Inferior parietal cortex (tissue), 1 donor: Measurements from ENCODE around the gene ADGRG6.
A peak's percentile ranks its signal among the peaks of the same experiment; 100 is the strongest.
"Not testable (repeated sequence)": the region's sequence is repeated elsewhere in the genome, so short reads cannot be mapped to it uniquely, and the experiment has no call there.

Source experiments
- DNase-seq: peaks from one replicate; pipeline ENCODE4 v3.0.0-alpha.2; 2016; ENCODE audit errors: extremely low spot score

Gene ADGRG6

DNA sequence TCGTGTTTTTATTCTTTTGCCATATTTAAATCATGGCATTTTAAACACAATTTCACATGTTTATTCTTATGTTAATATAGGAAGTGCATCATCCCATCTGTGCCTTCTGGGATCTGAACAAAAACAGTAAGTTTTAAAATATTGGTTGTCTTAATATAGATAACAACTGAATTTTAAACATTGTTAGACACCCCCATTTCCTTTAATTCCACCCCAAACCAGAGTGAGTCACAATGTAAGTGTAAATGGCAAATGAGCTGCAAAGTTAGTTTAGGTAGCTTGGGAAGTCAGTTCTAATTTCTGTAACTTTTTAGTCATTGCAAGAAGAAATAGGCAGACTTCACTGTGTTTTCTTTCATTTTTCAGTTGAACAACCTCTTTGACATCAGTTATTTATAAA, 108.0 kb downstream of the ADGRG6 start:
- no peak for DNase-seq

DNA sequence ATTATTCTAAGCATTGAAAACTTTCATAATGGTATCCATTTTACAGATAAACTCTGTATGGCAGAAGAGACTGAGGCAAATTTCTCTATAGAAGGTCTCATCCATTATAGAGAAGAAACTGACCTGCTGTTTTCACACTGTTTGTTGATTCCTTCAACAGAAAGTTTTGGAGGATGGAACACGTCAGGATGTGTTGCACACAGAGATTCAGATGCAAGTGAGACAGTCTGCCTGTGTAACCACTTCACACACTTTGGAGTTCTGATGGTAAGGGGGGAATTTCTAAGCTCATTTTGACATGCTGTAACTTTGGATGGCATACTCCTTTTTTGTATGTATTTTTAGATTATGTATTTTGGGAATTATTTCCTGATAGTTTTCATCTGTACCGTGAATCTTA, 109.3 kb downstream of the ADGRG6 start:
- no peak for DNase-seq

DNA sequence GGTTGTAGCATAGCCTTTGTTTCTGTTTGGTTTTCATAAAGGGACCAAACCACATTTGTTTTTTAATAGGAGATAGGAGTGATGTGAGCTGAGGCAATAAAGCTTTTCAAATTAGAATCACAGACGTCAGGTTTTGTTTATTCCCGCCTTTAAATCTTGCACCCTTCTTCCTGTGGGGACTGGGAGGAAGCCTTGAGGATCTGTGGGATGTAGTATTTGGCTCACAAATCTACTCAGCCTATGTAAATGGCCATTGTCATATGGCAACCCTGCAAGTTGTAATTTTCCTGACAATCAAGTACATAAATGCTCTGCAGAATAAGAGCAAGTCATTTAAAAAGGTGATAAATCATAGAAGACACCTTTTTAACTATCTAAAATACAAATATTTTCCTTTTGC, 110.4 kb downstream of the ADGRG6 start:
- no peak for DNase-seq

DNA sequence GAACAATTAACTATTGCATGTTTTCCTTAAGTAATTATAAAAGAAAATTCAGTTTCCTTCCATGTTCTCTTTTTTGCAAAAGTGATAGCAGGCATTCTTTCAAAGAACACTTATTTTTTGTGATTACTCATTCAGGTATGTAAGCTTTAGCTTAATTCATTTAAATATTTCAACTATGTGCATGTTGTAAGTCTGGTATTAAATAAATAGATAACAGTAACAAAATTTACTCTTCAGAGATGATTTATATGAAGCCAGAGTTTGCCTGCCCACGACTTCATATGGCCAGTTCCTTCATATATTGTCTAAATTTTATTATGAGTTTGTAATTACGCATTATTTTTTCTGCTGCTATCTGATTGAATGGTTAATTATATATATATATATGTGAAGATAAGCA, 110.9 kb downstream of the ADGRG6 start:
- no peak for DNase-seq

DNA sequence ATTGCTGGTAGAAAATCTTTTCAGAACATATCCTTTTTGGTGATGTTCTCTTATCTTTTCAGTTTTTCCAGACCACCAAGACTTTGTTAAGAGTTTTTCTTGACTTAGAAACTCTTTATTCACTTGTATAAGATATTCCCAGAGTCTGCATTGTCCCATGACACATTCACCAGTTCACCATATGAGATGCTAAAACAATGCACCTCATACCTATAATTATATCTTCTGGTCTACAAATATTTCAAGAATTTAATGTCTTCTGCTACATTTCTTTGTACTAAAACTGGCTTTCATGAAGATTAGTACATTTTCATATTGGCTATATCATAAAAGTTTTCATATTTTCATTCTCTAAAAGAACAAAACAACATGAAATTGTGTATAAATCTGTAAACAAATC, 111.3 kb downstream of the ADGRG6 start:
- DNase-seq = no peak

DNA sequence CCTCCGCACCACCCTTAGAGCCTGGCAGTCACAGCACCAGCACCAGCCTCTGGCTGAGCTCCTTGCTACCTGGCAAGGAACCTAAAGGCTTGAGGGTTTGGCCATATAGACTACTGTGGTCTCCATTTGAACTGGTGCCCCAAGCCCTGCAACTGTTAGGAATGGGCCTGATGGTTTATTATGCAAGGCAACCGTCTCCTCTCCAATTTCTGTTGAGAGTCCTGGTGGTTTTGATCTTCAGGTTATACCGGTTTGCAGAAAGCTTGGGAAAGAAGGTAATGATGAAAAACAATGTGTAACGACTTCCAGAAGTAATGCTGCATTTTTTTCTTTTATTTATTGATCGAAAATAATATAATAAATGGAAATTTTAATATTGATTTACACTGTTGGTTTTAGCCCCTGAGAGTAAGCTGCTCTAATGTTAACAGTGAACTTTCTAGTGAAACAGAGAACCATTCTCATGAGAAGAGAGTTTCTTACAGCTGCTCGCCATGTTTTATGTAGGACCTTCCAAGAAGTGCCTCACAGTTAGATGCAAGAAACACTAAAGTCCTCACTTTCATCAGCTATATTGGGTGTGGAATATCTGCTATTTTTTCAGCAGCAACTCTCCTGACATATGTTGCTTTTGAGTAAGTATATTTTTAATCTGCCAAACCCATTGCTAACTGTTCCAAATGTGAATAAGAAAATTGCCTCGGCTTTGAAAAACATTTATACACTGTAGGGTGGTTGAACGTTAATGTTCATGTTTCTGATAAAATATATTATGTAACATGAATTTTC, 112.8 kb downstream of the ADGRG6 start:
- peak; percentile 24 for DNase-seq

DNA sequence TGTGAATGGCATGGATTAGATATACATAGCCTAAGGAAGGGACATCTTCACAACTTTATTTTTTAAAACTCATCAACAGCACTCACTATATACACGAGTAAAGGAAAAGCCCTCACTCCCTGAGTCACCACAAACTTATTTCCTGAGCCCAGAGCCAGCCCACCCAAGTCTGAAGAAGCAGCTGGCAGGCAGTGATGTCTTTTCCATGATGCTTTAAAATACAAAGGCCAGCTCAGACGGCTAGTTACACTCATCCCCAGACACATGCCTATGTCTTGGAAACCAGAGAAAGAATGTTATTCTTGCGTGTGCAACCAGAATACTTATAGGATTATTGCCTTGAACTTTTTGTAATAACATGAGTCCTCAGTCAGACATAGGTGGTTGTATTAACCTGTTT, 114.4 kb downstream of the ADGRG6 start:
- no peak for DNase-seq

DNA sequence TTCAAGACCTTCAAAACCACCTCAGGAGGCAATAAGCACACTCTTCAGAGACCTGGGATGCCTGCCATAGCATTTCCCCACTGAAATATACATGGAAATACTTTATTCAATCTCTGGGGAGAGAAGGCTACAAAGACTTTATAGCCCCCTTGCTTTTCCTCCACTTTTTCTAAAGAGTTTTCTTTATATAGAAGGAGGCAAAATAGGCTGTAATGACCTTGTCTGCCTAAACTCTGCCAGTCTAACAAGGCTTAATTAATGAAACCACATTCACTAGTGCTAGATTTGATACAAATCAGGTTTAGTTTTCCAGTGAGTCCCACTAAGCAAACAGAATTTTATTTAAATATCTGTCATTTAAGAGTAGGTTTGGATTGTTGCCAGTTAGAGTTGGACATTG, 114.9 kb downstream of the ADGRG6 start:
- DNase-seq = no peak

DNA sequence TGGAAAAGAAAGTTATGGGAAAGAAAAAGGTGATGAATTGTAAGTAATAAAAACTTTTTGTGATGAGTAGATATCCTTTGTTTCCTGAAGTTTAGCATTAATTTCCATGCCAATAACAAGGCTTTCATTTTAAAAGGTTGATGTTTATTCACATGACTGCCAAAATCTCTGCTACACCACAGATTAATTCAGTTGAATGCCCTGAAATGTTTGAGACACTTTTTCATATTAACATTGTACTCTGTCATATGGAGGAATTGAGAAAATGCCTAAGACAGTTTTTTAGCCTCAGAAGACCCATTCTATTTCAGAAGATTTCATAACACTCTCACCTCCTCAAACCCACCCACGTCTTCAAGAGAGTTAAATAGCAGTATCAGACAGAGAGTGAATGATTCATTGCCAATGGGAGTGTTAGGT, 115.5 kb downstream of the ADGRG6 start:
- DNase-seq = peak; percentile 25

DNA sequence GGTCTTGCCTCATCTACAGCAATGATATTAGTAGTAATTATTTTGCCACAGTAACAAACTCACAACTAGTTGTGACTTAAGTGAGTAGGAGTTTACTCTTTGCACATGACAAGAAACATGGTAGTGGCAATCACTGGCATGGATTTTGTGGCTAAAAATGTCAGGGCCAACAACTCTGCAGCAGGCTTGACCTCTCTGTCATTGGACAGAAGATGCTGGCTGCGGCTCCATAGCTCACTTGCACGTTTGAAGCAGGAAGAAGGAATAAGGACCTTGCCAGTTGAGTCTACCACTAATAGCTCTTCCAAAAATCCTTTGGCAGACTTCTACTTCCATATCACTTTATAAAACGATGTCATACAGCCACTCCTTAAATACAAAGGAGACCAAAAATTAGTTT, 117.3 kb downstream of the ADGRG6 start:
- DNase-seq = no peak

DNA sequence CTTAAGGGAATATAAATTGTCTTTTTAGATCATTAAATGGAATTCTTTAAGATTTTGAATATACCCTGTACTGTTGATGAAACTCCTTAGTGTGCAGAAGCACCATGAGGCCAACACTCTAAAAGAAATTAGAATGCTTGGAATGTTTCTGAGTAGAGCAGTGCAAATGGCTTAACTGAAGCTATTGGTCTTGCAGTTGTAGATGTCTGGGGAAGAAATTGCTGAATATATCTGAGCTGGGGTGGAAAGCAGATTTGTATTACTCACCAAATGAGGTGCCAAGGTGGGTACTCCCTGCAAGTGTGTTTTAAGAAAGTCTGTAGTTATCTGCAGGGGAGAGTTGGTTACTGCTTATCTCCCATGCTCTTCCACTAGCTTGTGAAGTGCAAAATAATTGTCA, 119.0 kb downstream of the ADGRG6 start:
- no peak for DNase-seq

DNA sequence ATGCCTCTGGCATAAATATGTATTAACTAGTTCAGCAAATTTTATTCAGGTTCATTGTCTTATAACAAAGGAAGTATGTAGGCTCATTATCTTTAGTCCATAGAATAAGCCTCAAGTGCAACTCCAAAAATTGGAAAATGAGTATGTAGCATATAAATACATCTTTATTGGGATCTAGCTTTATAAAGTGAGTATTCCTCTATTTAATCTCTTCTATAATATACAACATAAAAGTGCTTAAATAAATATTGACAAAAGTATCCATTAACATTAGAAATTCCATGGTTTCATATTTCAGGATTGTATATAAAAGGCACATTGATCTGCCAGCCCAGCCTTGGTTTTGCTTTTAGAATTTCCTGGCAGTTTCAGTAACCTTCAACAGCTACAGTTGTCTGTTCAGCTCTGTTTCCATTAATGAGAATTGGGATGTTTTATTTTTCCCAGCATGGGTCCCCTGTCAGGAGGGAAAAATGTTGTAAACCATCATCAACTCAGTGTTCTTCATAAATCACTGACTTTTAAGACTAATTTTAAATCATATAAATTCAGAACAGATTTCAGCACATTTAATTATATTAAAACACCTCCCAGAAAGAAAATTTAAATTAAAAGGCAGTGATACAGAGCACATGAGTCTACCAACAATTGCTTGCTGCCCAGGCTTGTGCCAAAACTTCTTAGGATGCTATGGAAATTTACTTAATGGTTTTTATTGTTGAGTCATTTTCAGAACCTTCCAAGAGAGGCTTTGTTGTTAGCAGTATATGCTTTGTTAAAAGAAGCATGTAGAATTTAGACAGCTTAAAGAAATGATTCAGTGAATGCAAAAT, 119.7 kb downstream of the ADGRG6 start:
- DNase-seq = no peak

DNA sequence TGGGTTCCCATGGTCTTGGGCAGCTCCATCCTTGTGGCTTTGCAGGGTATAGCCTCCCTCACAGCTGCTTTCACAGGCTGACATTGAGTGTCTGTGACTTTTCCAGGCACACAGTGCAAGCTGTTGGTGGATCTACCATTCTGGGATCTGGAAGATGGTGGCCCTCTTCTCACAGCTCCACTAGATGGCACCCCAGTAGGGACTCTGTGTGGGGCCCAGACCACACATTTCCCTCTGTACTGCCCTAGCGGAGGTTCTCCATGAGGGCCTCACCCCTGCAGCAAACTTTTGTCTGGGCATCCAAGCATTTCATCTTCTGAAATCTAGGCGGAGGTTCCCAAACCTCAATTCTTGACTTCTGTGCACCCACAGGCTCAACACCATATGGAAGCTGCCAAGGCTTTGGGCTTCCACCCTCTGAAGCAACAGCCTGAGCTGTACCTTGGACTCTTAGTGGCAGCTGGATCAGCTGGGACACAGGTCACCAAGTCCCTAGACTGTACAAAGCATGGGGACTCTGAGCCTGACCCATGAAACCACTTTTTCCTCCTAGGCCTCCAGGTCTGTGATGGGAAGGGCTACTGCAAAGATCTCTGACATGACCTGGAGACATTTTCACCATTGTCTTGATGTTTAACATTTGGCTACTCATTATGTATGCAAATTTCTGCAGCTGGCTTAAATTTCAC, 124.8 kb downstream of the ADGRG6 start:
- not testable (repeated sequence) for DNase-seq

DNA sequence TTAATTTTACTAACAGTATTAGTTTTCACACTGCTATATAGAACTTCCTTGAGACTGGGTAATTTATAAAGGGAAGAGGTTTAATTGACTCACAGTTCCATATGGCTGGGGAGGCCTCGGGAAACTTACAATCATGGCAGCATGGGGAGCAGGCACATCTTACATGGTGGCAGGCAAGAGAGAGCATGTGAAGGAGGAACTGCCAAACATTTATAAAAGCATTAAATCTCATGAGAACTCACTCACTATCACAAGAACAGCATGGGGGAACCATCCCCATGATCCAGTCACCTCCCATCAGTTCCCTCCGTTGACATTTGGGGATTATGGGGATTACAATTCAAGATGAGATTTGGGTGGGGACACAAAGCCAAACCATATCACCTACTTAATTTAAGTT, 126.7 kb downstream of the ADGRG6 start:
- not testable (repeated sequence) for DNase-seq

DNA sequence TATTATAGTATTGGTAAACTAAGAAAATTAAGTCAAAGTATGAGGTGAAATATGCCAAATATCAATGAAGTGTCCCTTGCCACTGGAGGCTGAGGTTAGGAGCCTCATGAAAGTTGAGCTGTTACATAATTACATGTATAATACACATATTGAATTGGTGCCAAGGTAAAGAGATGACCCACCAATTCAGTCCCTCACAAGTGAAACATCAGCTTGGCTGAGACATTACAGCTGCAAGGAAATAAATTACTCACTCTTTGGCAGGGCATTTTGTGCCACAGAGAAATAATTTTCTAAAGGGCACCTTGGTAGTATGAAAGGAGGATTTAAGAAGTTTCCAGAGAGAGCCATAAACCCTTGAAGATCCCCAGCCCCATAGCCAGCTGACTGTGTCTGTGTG, 127.4 kb downstream of the ADGRG6 start:
- no peak for DNase-seq

DNA sequence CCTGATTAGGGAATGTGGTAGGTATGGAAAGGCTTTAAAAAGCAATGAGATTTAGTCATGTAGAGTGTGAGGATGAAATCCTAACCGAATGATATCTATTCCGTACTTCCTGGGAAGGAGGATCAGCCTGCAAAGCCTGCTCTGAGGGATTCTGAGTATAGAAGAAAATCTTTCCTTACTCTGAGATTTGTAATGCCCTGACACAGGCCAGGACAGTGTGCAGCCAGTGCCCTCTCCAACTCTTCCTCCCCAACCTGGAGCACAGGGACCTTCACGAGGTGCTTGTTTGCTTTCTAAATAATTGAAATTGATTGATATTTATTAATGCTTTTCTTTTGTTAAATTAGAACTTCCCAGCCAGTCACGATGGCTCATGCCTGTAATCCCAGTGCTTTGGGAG, 131.6 kb downstream of the ADGRG6 start:
- DNase-seq = no peak

DNA sequence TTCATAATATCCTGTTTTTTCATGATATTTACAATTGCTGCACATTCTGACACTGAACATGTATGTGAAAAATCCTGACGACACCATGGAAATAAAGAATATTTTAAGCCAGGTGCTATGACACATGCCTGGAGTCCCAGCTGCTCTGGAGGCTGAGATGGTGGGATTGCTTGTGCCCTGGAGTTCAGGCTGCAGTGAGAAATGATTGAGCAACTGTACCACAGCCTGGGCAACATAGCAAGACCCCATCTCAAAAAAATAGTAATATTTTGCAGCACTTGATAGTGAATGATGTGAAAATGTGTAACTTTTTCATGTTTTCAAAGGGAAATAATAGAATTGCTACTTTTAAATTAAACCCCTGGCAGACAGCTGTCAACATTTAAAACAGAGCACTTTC, 137.1 kb downstream of the ADGRG6 start:
- no peak for DNase-seq

DNA sequence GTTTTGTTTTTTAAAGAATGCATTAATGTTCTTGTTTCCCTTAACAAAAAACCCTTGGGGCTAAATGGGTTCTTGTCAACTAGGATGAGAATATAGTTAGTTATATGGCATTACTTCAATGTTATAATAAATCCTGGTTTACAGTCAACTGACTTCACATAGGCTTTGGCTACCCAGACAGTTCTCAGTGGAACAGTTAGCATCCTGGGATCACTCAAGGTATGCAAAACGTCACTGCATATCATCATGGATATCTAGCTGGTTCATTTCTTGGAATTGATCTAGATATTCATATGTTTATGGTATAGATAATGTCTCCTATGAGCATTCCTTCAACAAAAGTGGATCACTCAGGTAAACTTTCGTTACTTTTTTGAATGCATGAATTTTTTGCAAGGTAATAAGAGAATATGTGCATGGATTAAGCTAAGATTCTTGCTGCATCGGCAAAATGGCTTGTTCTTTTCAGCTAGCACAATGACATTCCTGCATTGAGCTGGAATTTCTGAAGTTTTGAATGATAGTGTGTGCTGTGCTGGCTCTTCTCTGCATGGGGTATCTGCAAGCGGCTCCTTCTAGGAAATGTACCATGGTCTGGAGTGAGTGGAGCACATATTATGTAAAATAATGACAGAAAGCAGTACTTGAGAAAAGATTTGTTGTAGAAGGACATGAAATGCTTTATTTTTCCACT, 138.9 kb downstream of the ADGRG6 start:
- DNase-seq = no peak

DNA sequence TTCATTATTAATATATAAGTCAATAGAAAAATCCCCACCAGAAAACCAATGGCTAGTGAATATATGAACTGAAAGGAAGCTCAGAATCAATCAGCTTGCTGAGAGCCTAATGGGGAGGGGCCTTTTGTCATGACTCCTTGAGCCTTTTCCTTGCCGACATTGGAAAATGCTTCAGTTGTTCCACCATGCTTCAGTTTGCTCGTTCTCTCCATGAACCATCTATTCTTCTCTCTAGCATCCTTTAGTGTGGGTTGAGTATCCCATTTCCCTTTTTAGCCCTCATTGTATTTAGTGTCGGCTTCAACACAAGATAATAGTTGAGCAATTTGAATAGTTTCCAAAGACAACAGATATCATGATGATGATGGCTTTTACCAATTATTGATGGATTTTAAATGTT, 139.9 kb downstream of the ADGRG6 start:
- no peak for DNase-seq

DNA sequence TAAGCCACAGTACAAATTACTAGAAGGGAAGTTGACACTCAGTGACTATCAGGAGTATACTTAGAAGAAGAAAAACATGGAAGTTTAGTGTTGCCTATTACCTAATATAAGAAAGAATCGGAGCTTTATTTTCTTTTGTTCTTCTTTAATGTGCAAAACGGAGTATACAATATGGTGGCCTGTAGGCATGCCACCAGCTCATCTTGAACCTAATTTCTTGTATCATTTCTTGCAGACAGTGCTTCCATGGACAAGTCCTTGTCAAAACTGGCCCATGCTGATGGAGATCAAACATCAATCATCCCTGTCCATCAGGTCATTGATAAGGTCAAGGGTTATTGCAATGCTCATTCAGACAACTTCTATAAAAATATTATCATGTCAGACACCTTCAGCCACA, 141.3 kb downstream of the ADGRG6 start:
- DNase-seq = no peak

DNA sequence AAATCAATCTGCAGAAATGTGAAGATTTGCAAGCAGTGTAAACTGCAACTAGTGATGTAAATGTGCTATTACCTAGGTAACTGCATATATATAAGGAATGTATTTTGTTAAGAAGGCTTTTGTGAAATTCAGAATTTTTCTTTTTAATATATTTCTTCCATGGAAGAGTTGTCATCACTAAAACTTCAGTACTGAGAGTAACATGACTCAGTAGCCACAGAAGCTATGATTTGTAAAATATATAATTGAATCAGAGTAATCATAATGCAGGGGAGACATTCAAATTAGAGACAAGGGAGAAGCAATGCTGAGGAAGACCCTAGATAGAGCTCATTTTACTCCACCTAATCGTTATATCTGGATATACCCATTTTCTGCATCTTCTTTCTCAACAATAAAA, 141.7 kb downstream of the ADGRG6 start:
- DNase-seq = no peak

DNA sequence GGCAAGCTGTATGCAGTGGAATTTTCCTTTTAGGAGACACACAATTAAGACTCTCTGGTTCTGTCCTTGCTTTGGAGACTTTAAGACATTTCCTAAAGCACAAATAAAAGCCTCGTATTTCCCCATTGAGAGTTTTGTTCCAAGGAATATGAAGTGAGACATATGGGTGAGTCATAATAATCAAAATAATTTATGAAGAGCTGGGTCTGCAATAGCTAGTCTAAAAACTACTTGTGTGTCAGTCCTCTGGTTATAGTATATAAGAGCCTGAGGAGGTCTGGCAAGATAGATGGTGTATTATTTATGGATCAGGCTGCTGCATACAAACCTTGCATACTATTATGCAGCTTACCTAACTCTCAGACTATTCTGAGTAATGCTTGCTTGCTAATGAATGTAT, 142.6 kb downstream of the ADGRG6 start:
- DNase-seq = no peak
